SK-N-SH (cell line): ENCODE measurements around the gene CYP2W1. TPM values are rescaled to one million over a fixed set of nuclear protein-coding genes. Genes with fewer than 3 reads are reported as not detected.

Experiments
- CTCF ChIA-PET: fragments of 300-600, 350-600 bp; formaldehyde crosslinking; extraction: SDS; loops from one replicate; lab custom pipeline; 2021; lab: Yijun Ruan, JAX
- POLR2A ChIA-PET: fragments of 350-600 bp; sonication (Branson Sonifier 250); formaldehyde crosslinking; extraction: SDS; loops from one replicate; lab custom pipeline; 2020; ENCODE audit warnings: antibody characterized with exemption, inconsistent platforms; lab: Yijun Ruan, JAX
- DNase-seq: peaks from one replicate; pipeline ENCODE4 v3.0.0; 2012
- H2AFZ ChIP-seq: fragments of 200-600 bp; sonication (generic); 2 replicates; pipeline ENCODE4 v1.8.1; 2016; ENCODE audit warnings: antibody characterized with exemption, mild to moderate bottlenecking, low read depth
- H3F3A ChIP-seq: fragments of 200-600 bp; sonication (generic); replicated peaks from 2 replicates; pipeline ENCODE3; 2016; ENCODE audit warnings: antibody characterized with exemption, mild to moderate bottlenecking; ENCODE audit not compliant: insufficient read depth
- H3K27ac ChIP-seq, 2 experiments: fragments of 200-500 bp in 1 of 2; fragments of 200-600 bp in 1 of 2; sonication (Bioruptor generic) in 1 of 2; sonication (generic), shearing (Covaris generic) in 1 of 2; 2 replicates each; pipeline versions ENCODE4 v1.5.1 to v1.6.1; 2014 to 2016; ENCODE audit warnings: low read depth in 2 of 2, inconsistent platforms in 1 of 2, low read length in 1 of 2, mild to moderate bottlenecking in 1 of 2, mixed read lengths in 1 of 2
- H3K27me3 ChIP-seq: fragments of 200-600 bp; sonication (generic), shearing (Covaris generic); 2 replicates; pipeline ENCODE4 v1.6.1; 2016; ENCODE audit warnings: mixed run types; ENCODE audit not compliant: insufficient read depth
- H3K36me3 ChIP-seq, 2 experiments: fragments of 200-500 bp in 1 of 2; fragments of 200-600 bp in 1 of 2; sonication (Bioruptor generic) in 1 of 2; sonication (generic) in 1 of 2; replicated peaks in 1 of 2; 2 replicates each; pipeline versions ENCODE3 to v1.5.1; 2014 to 2016; ENCODE audit warnings: low read length in 1 of 2, mild to moderate bottlenecking in 1 of 2; ENCODE audit not compliant: insufficient read depth in 2 of 2, control insufficient read depth in 1 of 2
- H3K4me1 ChIP-seq, 2 experiments: fragments of 200-500 bp in 1 of 2; fragments of 200-600 bp in 1 of 2; sonication (Bioruptor generic) in 1 of 2; sonication (generic), shearing (Covaris generic) in 1 of 2; 2 replicates each; pipeline versions ENCODE4 v1.5.1 to v1.6.1; 2014 to 2016; ENCODE audit warnings: low read depth in 1 of 2, low read length in 1 of 2, mixed run types in 1 of 2; ENCODE audit not compliant: insufficient read depth in 2 of 2, control insufficient read depth in 1 of 2
- H3K4me2 ChIP-seq: fragments of 200-600 bp; sonication (generic), shearing (Covaris generic); 2 replicates; pipeline ENCODE4 v1.6.1; 2017; ENCODE audit warnings: mixed run types
- H3K4me3 ChIP-seq, 2 experiments: fragments of 200-500 bp in 1 of 2; fragments of 200-600 bp in 1 of 2; sonication (Bioruptor generic) in 1 of 2; sonication (generic), shearing (Covaris generic) in 1 of 2; 2 replicates each; pipeline versions ENCODE4 v1.5.1 to v1.8.1; 2014 to 2016; ENCODE audit warnings: low read depth in 2 of 2, inconsistent platforms in 1 of 2, low read length in 1 of 2, mild to moderate bottlenecking in 1 of 2, mixed read lengths in 1 of 2, moderate library complexity in 1 of 2
- H3K79me2 ChIP-seq: fragments of 200-600 bp; sonication (generic); 2 replicates; pipeline ENCODE4 v1.8.1; 2017; ENCODE audit warnings: mild to moderate bottlenecking; ENCODE audit not compliant: insufficient read depth
- H3K9ac ChIP-seq: fragments of 200-600 bp; sonication (generic); 2 replicates; pipeline ENCODE4 v1.6.1; 2017; ENCODE audit warnings: mixed run types
- H3K9me2 ChIP-seq: fragments of 200-600 bp; sonication (generic); 2 replicates; pipeline ENCODE4 v1.6.1; 2017; ENCODE audit warnings: mixed run types
- H3K9me3 ChIP-seq: fragments of 200-600 bp; sonication (generic); 2 replicates; pipeline ENCODE4 v1.6.1; 2017; ENCODE audit warnings: mixed run types, mild to moderate bottlenecking, moderate library complexity
- H4K20me1 ChIP-seq: fragments of 200-600 bp; sonication (generic); 2 replicates; pipeline ENCODE4 v1.6.1; 2017; ENCODE audit warnings: mild to moderate bottlenecking, mixed run types; ENCODE audit not compliant: insufficient read depth
- CHD2 ChIP-seq: fragments of 150-350 bp; IDR thresholded peaks from 2 replicates; pipeline ENCODE4 v1.6.1; 2018; ENCODE audit warnings: low read length; ENCODE audit not compliant: partially characterized antibody
- EZH2phosphoT487 ChIP-seq: fragments of 200-600 bp; sonication (generic); IDR thresholded peaks from 2 replicates; pipeline ENCODE4 v1.6.1; 2017; ENCODE audit warnings: low read depth, mixed run types, mild to moderate bottlenecking, antibody characterized with exemption, moderate library complexity, borderline replicate concordance
- FOSL2 ChIP-seq: IDR thresholded peaks from 2 replicates; pipeline ENCODE4 v1.4.0; 2012; ENCODE audit warnings: low read depth, mild to moderate bottlenecking, moderate library complexity, borderline replicate concordance
- FOXJ3 ChIP-seq: sonication (generic); formaldehyde crosslinking; IDR thresholded peaks from 2 replicates; pipeline ENCODE4 v1.5.1; 2020; ENCODE audit warnings: mild to moderate bottlenecking, missing genetic modification reagents
- JUND ChIP-seq: IDR thresholded peaks from 2 replicates; pipeline ENCODE4 v1.4.0; 2012
- RFX5 ChIP-seq: IDR thresholded peaks from 2 replicates; pipeline ENCODE4 v1.6.1; 2012; ENCODE audit warnings: mild to moderate bottlenecking, improper control_type of control experiment, low read length
- TAF1 ChIP-seq: IDR thresholded peaks from 2 replicates; pipeline ENCODE4 v1.6.1; 2012; ENCODE audit warnings: low read depth, mild to moderate bottlenecking, low read length, moderate library complexity, borderline replicate concordance
- TCF12 ChIP-seq: IDR thresholded peaks from 2 replicates; pipeline ENCODE4 v1.4.0; 2012
- TEAD4 ChIP-seq: IDR thresholded peaks from 2 replicates; pipeline ENCODE4 v1.4.0; 2012; ENCODE audit warnings: mild to moderate bottlenecking, borderline replicate concordance; ENCODE audit not compliant: insufficient read depth
- ZBTB33 ChIP-seq: IDR thresholded peaks from 2 replicates; pipeline ENCODE4 v1.4.0; 2012; ENCODE audit warnings: low read depth, borderline replicate concordance
- WGBS: methylation state at CpG from one replicate; pipeline ENCODE4 v1.1.6; 2017; ENCODE audit warnings: low lambda C conversion rate; 5-methylcytosine and 5-hydroxymethylcytosine counted together
- polyA plus RNA-seq, 3 experiments: library from polyadenylated mRNA; depleted of rRNA; stranded (reverse); fragments of >200 nt; gene quantifications; 2 replicates each; pipeline ENCODE4 v1.2.3, GENCODE V29; 2012
- TF ChIP-seq, protein P1 (sequence below): fragments of 150-350 bp; IDR thresholded peaks from 2 replicates; pipeline ENCODE4 v1.6.1; 2016; ENCODE audit warnings: mild to moderate bottlenecking, low read depth, low read length

CYP2W1 gene
- polyA plus RNA-seq, 1 of the 3 experiments (the other 2 are of a cell fraction) = 0.10 TPM

DNA sequence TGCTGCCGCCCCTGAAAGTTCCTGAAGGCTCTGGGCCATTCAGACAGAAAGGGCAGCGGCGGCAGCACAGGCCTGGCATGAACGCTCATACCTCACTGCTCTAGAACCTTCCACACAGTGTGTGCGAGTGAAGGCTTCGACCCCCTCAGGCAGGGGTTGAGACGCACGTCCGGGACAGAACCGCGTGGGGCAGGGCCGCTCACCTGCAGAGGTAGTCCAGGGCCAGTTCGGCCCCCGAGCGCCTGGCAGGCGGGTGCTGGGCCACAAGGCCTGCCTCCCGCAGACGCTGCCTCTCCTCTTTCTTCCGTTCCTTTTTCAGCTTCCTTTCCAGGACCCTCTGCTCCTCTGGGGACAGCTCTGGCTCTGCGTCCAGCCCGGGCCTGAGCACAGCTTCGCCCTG, 26.8 kb downstream of the CYP2W1 start:
- H3K27ac ChIP-seq = no peak overlapping the region
- 99% methylated on average over 22 of the region's 22 CpGs for WGBS
- ChIA-PET POLR2A (no interaction called here), CTCF (interaction anchor here (5.4 kb wide), 1 partner anchor 17 kb away, joined by 36 read pairs; no protein-coding TSS in a partner anchor)
- H3K4me2 ChIP-seq = no peak overlapping the region
- H3K79me2 ChIP-seq = peaks cover 39% of the 10 kb centered on the region; the same call in 1 of the 2 replicates
- H3K9me3 ChIP-seq = no peaks in the 10 kb centered on the region
- H3K9ac ChIP-seq = no peak overlapping the region
- no peak for DNase-seq
- H3K36me3 ChIP-seq = peaks cover 8 to 24% of the 10 kb centered on the region in 2 experiments
- no peaks in the 10 kb centered on the region; a peak in 1 of 4 replicates for H3K4me1 ChIP-seq
- H3F3A ChIP-seq = peaks cover 8% of the 10 kb centered on the region
- H3K4me3 ChIP-seq = no peak overlapping the region
- H4K20me1 ChIP-seq = peaks cover 72% of the 10 kb centered on the region
- H3K27me3 ChIP-seq = no peaks in the 10 kb centered on the region
- TF ChIP-seq TEAD4 (no peak), FOSL2 (no peak), TCF12 (no peak), FOXJ3 (no peak), EZH2phosphoT487 (no peak), RFX5 (no peak), ZBTB33 (no peak)
- TF ChIP-seq, protein P1, sequence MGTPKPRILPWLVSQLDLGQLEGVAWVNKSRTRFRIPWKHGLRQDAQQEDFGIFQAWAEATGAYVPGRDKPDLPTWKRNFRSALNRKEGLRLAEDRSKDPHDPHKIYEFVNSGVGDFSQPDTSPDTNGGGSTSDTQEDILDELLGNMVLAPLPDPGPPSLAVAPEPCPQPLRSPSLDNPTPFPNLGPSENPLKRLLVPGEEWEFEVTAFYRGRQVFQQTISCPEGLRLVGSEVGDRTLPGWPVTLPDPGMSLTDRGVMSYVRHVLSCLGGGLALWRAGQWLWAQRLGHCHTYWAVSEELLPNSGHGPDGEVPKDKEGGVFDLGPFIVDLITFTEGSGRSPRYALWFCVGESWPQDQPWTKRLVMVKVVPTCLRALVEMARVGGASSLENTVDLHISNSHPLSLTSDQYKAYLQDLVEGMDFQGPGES = no peak
- TF ChIP-seq, all 33 proteins: peak for 0
- H3K9me2 ChIP-seq = no peaks in the 10 kb centered on the region
- H2AFZ ChIP-seq = no peak overlapping the region

DNA sequence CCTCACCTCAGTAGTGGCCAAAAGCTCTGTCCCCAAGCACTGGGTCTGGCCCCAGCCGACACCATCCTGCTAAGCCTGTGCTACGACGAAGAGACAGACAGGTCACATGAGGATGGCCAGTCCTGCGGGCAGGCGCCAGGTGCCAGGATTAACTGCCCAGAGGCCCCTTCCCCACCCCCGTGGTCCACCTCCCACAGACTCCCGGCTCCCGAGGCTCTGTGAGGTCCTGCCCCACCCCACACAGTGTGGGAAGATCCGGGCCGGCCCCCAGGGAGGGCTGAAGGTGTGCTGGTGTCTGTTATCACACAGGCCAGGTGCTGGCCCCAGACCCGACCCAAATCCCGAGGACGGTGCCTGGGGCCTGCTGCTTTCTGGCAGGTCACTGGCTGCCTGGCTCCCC, 27.2 kb downstream of the CYP2W1 start:
- no peak overlapping the region for H3K4me3 ChIP-seq
- CTCF ChIA-PET = interaction anchor here (5.4 kb wide), 1 partner anchor 17 kb away, joined by 36 read pairs; no protein-coding TSS in a partner anchor
- no peak overlapping the region for H2AFZ ChIP-seq
- no peaks in the 10 kb centered on the region for H3K27me3 ChIP-seq
- no peak for TF ChIP-seq ZBTB33
- no peak for TF ChIP-seq TAF1
- TF ChIP-seq TEAD4 = no peak
- TF ChIP-seq CHD2 = no peak
- no peak for TF ChIP-seq JUND
- TF ChIP-seq, all 33 proteins: peak for 0
- POLR2A ChIA-PET = no interaction called here
- peaks cover 0 to under 1% of the 10 kb centered on the region in 2 experiments; a peak in 1 of 4 replicates for H3K4me1 ChIP-seq
- H3F3A ChIP-seq = peaks cover 8% of the 10 kb centered on the region
- peaks cover 44% of the 10 kb centered on the region; the same call in 1 of the 2 replicates for H3K79me2 ChIP-seq
- DNase-seq = no peak
- H3K27ac ChIP-seq = no peak overlapping the region
- peaks cover 77% of the 10 kb centered on the region for H4K20me1 ChIP-seq
- WGBS = 86% methylated on average over 6 of the region's 13 CpGs
- no peaks in the 10 kb centered on the region for H3K9me2 ChIP-seq
- H3K4me2 ChIP-seq = no peak overlapping the region
- H3K9ac ChIP-seq = no peak overlapping the region
- H3K9me3 ChIP-seq = no peaks in the 10 kb centered on the region
- H3K36me3 ChIP-seq = peaks cover 8 to 24% of the 10 kb centered on the region in 2 experiments
